SK-N-SH (cell line): ENCODE data around the gene ATXN2. TPM values are rescaled to one million over a fixed set of nuclear protein-coding genes. Genes with fewer than 3 reads are reported as not detected.
"Not testable (repeated sequence)": the region's sequence is repeated elsewhere in the genome, so short reads cannot be mapped to it uniquely, and the experiment has no call there.

Experiments used
- CTCF ChIA-PET: fragments of 300-600, 350-600 bp; formaldehyde crosslinking; extraction: SDS; loops from one replicate; lab custom pipeline; 2021; lab: Yijun Ruan, JAX
- POLR2A ChIA-PET: fragments of 350-600 bp; sonication (Branson Sonifier 250); formaldehyde crosslinking; extraction: SDS; loops from one replicate; lab custom pipeline; 2020; ENCODE audit warnings: antibody characterized with exemption, inconsistent platforms; lab: Yijun Ruan, JAX
- DNase-seq: peaks from one replicate; pipeline ENCODE4 v3.0.0; 2012
- H2AFZ ChIP-seq: fragments of 200-600 bp; sonication (generic); 2 replicates; pipeline ENCODE4 v1.8.1; 2016; ENCODE audit warnings: antibody characterized with exemption, mild to moderate bottlenecking, low read depth
- H3F3A ChIP-seq: fragments of 200-600 bp; sonication (generic); replicated peaks from 2 replicates; pipeline ENCODE3; 2016; ENCODE audit warnings: antibody characterized with exemption, mild to moderate bottlenecking; ENCODE audit not compliant: insufficient read depth
- H3K27ac ChIP-seq, 2 experiments: fragments of 200-500 bp in 1 of 2; fragments of 200-600 bp in 1 of 2; sonication (Bioruptor generic) in 1 of 2; sonication (generic), shearing (Covaris generic) in 1 of 2; 2 replicates each; pipeline versions ENCODE4 v1.5.1 to v1.6.1; 2014 to 2016; ENCODE audit warnings: low read depth in 2 of 2, inconsistent platforms in 1 of 2, low read length in 1 of 2, mild to moderate bottlenecking in 1 of 2, mixed read lengths in 1 of 2
- H3K27me3 ChIP-seq: fragments of 200-600 bp; sonication (generic), shearing (Covaris generic); 2 replicates; pipeline ENCODE4 v1.6.1; 2016; ENCODE audit warnings: mixed run types; ENCODE audit not compliant: insufficient read depth
- H3K36me3 ChIP-seq, 2 experiments: fragments of 200-500 bp in 1 of 2; fragments of 200-600 bp in 1 of 2; sonication (Bioruptor generic) in 1 of 2; sonication (generic) in 1 of 2; replicated peaks in 1 of 2; 2 replicates each; pipeline versions ENCODE3 to v1.5.1; 2014 to 2016; ENCODE audit warnings: low read length in 1 of 2, mild to moderate bottlenecking in 1 of 2; ENCODE audit not compliant: insufficient read depth in 2 of 2, control insufficient read depth in 1 of 2
- H3K4me1 ChIP-seq, 2 experiments: fragments of 200-500 bp in 1 of 2; fragments of 200-600 bp in 1 of 2; sonication (Bioruptor generic) in 1 of 2; sonication (generic), shearing (Covaris generic) in 1 of 2; 2 replicates each; pipeline versions ENCODE4 v1.5.1 to v1.6.1; 2014 to 2016; ENCODE audit warnings: low read depth in 1 of 2, low read length in 1 of 2, mixed run types in 1 of 2; ENCODE audit not compliant: insufficient read depth in 2 of 2, control insufficient read depth in 1 of 2
- H3K4me2 ChIP-seq: fragments of 200-600 bp; sonication (generic), shearing (Covaris generic); 2 replicates; pipeline ENCODE4 v1.6.1; 2017; ENCODE audit warnings: mixed run types
- H3K4me3 ChIP-seq, 2 experiments: fragments of 200-500 bp in 1 of 2; fragments of 200-600 bp in 1 of 2; sonication (Bioruptor generic) in 1 of 2; sonication (generic), shearing (Covaris generic) in 1 of 2; 2 replicates each; pipeline versions ENCODE4 v1.5.1 to v1.8.1; 2014 to 2016; ENCODE audit warnings: low read depth in 2 of 2, inconsistent platforms in 1 of 2, low read length in 1 of 2, mild to moderate bottlenecking in 1 of 2, mixed read lengths in 1 of 2, moderate library complexity in 1 of 2
- H3K79me2 ChIP-seq: fragments of 200-600 bp; sonication (generic); 2 replicates; pipeline ENCODE4 v1.8.1; 2017; ENCODE audit warnings: mild to moderate bottlenecking; ENCODE audit not compliant: insufficient read depth
- H3K9ac ChIP-seq: fragments of 200-600 bp; sonication (generic); 2 replicates; pipeline ENCODE4 v1.6.1; 2017; ENCODE audit warnings: mixed run types
- H3K9me2 ChIP-seq: fragments of 200-600 bp; sonication (generic); 2 replicates; pipeline ENCODE4 v1.6.1; 2017; ENCODE audit warnings: mixed run types
- H3K9me3 ChIP-seq: fragments of 200-600 bp; sonication (generic); 2 replicates; pipeline ENCODE4 v1.6.1; 2017; ENCODE audit warnings: mixed run types, mild to moderate bottlenecking, moderate library complexity
- H4K20me1 ChIP-seq: fragments of 200-600 bp; sonication (generic); 2 replicates; pipeline ENCODE4 v1.6.1; 2017; ENCODE audit warnings: mild to moderate bottlenecking, mixed run types; ENCODE audit not compliant: insufficient read depth
- FOXM1 ChIP-seq: IDR thresholded peaks from 2 replicates; pipeline ENCODE4 v1.4.0; 2012; ENCODE audit warnings: low read depth, mild to moderate bottlenecking
- MXI1 ChIP-seq: IDR thresholded peaks from 2 replicates; pipeline ENCODE4 v1.6.1; 2012; ENCODE audit warnings: mild to moderate bottlenecking, low read depth, low read length, improper control_type of control experiment
- NFIC ChIP-seq: IDR thresholded peaks from 2 replicates; pipeline ENCODE4 v1.4.0; 2012; ENCODE audit warnings: borderline replicate concordance
- NRF1 ChIP-seq: IDR thresholded peaks from 2 replicates; pipeline ENCODE4 v1.6.1; 2012; ENCODE audit warnings: low read depth, mild to moderate bottlenecking, low read length
- RAD21 ChIP-seq: IDR thresholded peaks from 2 replicates; pipeline ENCODE4 v1.6.1; 2012; ENCODE audit warnings: mild to moderate bottlenecking, low read length
- RFX5 ChIP-seq: IDR thresholded peaks from 2 replicates; pipeline ENCODE4 v1.6.1; 2012; ENCODE audit warnings: mild to moderate bottlenecking, improper control_type of control experiment, low read length
- RXRA ChIP-seq: IDR thresholded peaks from 2 replicates; pipeline ENCODE4 v1.4.0; 2012; ENCODE audit warnings: low read depth, mild to moderate bottlenecking, borderline replicate concordance
- WGBS: methylation state at CpG from one replicate; pipeline ENCODE4 v1.1.6; 2017; ENCODE audit warnings: low lambda C conversion rate; 5-methylcytosine and 5-hydroxymethylcytosine counted together
- polyA plus RNA-seq, 3 experiments: library from polyadenylated mRNA; depleted of rRNA; stranded (reverse); fragments of >200 nt; gene quantifications; 2 replicates each; pipeline ENCODE4 v1.2.3, GENCODE V29; 2012
- TF ChIP-seq, protein P1 (sequence below): IDR thresholded peaks from 2 replicates; pipeline ENCODE4 v1.4.0; 2012; ENCODE audit warnings: low read depth, borderline replicate concordance
- TF ChIP-seq, protein P2 (sequence below): fragments of 150-350 bp; IDR thresholded peaks from 2 replicates; pipeline ENCODE4 v1.6.1; 2017; ENCODE audit warnings: antibody characterized with exemption, low read length, low read depth, borderline replicate concordance
- TF ChIP-seq, protein P3 (sequence below): fragments of 200-600 bp; sonication (generic); IDR thresholded peaks from 2 replicates; pipeline ENCODE4 v1.6.1; 2017; ENCODE audit warnings: antibody characterized with exemption, mild to moderate bottlenecking, moderate library complexity
- TF ChIP-seq, protein P4 (sequence below): IDR thresholded peaks from 2 replicates; pipeline ENCODE4 v1.4.0; 2012; ENCODE audit warnings: low read depth, borderline replicate concordance

Gene ATXN2
- polyA plus RNA-seq, 1 of the 3 experiments (the other 2 are of a cell fraction): 35.7 TPM

DNA sequence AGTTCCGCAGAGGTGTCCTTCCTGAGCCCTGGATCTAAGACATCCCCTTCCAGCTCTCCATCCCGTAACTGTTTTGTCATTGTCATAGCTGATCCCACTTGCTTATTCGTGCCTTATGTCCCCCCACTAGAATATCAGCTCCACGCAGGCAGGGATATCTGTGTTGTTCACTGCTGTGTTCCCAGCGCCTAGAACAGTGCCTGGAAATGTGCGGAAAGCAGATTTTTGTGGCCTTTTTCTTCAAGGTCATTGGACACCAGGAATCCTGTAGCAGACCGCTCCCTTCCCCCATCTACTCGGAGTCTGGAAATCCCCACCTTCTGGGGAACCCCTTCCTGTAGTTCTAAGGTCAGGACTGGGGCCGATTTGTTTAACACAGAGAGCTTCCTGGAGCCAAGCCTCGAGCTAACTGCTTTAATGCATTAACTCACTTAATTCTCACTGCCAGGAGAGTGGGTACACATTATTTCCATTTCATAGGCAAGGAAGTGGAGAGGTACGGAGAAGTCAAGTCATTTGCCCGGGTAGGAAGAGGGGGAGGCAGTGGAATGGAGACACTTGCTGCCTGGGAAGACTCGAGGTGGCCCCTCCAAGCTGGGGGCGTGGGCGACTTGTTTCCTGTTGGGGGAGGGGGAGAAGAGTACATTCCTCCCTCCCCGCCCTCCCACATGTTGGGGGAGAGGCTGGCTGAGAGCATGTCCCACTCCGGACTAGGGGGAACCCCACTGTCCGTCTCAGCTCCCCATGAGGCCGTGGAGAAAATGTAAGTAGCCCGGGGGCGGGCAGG is 194.6 kb downstream of the ATXN2 start:
- H3K27ac ChIP-seq: no peak overlapping the region; a peak in 1 of 4 replicates
- H3K4me1 ChIP-seq: peaks cover 24 to 29% of the 10 kb centered on the region in 2 experiments; a peak in 3 of 4 replicates
- no peaks in the 10 kb centered on the region for H3K27me3 ChIP-seq
- H3K9me3 ChIP-seq: no peaks in the 10 kb centered on the region
- peak overlapping the region; percentile 92 for H3K4me3 ChIP-seq
- H3K9ac ChIP-seq: no peak overlapping the region; the same call in 1 of the 2 replicates
- 0 out of 2 replicates have a peak, but pooled peaks cover 3% of the 10 kb centered on the region for H4K20me1 ChIP-seq
- POLR2A ChIA-PET: no interaction called here
- H3K36me3 ChIP-seq: no peaks in the 10 kb centered on the region
- peak overlapping the region; percentile 72 for H3K4me2 ChIP-seq
- CTCF ChIA-PET: interaction anchor here (0.6 to 19.6 kb wide), 9 partner anchors 8 to 350 kb away, joined by 3 to 618 read pairs (median 4); no protein-coding TSS in a partner anchor
- H2AFZ ChIP-seq: peak overlapping the region; percentile 88; the same call in 1 of the 2 replicates
- TF ChIP-seq RFX5: no peak
- no peak for TF ChIP-seq NRF1
- TF ChIP-seq, protein P1, sequence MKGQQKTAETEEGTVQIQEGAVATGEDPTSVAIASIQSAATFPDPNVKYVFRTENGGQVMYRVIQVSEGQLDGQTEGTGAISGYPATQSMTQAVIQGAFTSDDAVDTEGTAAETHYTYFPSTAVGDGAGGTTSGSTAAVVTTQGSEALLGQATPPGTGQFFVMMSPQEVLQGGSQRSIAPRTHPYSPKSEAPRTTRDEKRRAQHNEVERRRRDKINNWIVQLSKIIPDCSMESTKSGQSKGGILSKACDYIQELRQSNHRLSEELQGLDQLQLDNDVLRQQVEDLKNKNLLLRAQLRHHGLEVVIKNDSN: no peak
- TF ChIP-seq FOXM1: no peak
- no peak for TF ChIP-seq NFIC
- TF ChIP-seq, protein P2, sequence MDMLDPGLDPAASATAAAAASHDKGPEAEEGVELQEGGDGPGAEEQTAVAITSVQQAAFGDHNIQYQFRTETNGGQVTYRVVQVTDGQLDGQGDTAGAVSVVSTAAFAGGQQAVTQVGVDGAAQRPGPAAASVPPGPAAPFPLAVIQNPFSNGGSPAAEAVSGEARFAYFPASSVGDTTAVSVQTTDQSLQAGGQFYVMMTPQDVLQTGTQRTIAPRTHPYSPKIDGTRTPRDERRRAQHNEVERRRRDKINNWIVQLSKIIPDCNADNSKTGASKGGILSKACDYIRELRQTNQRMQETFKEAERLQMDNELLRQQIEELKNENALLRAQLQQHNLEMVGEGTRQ: no peak
- no peak for TF ChIP-seq RXRA
- no peak for TF ChIP-seq MXI1
- no peak for TF ChIP-seq RAD21
- TF ChIP-seq, protein P3, sequence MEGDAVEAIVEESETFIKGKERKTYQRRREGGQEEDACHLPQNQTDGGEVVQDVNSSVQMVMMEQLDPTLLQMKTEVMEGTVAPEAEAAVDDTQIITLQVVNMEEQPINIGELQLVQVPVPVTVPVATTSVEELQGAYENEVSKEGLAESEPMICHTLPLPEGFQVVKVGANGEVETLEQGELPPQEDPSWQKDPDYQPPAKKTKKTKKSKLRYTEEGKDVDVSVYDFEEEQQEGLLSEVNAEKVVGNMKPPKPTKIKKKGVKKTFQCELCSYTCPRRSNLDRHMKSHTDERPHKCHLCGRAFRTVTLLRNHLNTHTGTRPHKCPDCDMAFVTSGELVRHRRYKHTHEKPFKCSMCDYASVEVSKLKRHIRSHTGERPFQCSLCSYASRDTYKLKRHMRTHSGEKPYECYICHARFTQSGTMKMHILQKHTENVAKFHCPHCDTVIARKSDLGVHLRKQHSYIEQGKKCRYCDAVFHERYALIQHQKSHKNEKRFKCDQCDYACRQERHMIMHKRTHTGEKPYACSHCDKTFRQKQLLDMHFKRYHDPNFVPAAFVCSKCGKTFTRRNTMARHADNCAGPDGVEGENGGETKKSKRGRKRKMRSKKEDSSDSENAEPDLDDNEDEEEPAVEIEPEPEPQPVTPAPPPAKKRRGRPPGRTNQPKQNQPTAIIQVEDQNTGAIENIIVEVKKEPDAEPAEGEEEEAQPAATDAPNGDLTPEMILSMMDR: no peak
- TF ChIP-seq, protein P4, sequence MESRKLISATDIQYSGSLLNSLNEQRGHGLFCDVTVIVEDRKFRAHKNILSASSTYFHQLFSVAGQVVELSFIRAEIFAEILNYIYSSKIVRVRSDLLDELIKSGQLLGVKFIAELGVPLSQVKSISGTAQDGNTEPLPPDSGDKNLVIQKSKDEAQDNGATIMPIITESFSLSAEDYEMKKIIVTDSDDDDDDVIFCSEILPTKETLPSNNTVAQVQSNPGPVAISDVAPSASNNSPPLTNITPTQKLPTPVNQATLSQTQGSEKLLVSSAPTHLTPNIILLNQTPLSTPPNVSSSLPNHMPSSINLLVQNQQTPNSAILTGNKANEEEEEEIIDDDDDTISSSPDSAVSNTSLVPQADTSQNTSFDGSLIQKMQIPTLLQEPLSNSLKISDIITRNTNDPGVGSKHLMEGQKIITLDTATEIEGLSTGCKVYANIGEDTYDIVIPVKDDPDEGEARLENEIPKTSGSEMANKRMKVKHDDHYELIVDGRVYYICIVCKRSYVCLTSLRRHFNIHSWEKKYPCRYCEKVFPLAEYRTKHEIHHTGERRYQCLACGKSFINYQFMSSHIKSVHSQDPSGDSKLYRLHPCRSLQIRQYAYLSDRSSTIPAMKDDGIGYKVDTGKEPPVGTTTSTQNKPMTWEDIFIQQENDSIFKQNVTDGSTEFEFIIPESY: no peak
- peaks cover 38% of the 10 kb centered on the region for H3K79me2 ChIP-seq
- WGBS: 57% methylated on average over 15 of the region's 21 CpGs
- peak; percentile 51 for DNase-seq
- H3K9me2 ChIP-seq: no peaks in the 10 kb centered on the region
- peaks cover 22% of the 10 kb centered on the region for H3F3A ChIP-seq

DNA sequence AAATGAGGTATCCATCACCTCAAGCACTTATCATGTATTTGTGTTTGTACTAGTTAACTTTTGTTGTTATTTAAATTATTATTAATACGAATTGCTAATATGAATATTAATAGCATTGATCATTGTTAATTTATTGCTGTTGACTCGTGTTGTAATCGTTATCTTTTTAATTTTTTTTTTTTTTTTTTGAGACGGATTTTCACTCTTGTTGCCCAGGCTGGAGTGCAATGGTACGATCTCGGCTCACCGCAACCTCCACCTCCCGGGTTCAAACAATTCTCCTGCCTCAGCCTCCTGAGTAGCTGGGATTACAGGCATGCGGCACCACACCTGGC is 196.7 kb downstream of the ATXN2 start:
- H3K27me3 ChIP-seq, H3K9me2 ChIP-seq, H3K4me2 ChIP-seq, H3K4me3 ChIP-seq, H2AFZ ChIP-seq, H3K9ac ChIP-seq, POLR2A ChIA-PET, H3K36me3 ChIP-seq, DNase-seq, H4K20me1 ChIP-seq, H3K27ac ChIP-seq, H3K9me3 ChIP-seq: not testable (repeated sequence)
- WGBS: 95% methylated on average over 9 of the region's 9 CpGs
- peaks cover 15% of the 10 kb centered on the region for H3F3A ChIP-seq
- CTCF ChIA-PET: interaction anchor here (2.1 to 19.6 kb wide), 2 partner anchors 48 to 127 kb away, joined by 6 to 618 read pairs; no protein-coding TSS in a partner anchor
- H3K79me2 ChIP-seq: peaks cover 17% of the 10 kb centered on the region
- H3K4me1 ChIP-seq: peaks cover 7 to 12% of the 10 kb centered on the region in 2 experiments; a peak in 3 of 4 replicates
